GM12801 (cell line): ENCODE data around the gene TMTC2.

Experiments used
- TF ChIP-seq, protein P1 (sequence below): IDR thresholded peaks from one replicate; pipeline ENCODE4 v1.5.1; 2011; ENCODE audit warnings: control low read depth; ENCODE audit not compliant: insufficient read length; ENCODE audit errors: extremely low read depth

The TMTC2 gene

DNA sequence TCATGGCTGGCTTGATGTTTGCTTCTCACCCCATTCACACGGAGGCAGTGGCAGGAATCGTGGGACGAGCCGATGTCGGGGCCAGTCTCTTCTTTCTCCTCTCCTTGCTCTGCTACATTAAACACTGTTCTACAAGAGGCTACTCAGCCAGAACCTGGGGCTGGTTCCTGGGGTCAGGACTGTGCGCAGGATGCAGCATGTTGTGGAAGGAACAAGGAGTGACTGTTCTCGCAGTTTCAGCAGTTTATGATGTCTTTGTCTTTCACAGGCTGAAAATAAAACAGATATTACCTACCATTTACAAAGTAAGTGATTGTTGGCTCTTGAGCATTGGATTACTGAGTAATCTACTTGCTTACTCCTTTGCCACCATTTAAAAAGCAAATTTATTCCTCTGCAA, 170.6 kb downstream of the TMTC2 start:
- TF ChIP-seq, protein P1, sequence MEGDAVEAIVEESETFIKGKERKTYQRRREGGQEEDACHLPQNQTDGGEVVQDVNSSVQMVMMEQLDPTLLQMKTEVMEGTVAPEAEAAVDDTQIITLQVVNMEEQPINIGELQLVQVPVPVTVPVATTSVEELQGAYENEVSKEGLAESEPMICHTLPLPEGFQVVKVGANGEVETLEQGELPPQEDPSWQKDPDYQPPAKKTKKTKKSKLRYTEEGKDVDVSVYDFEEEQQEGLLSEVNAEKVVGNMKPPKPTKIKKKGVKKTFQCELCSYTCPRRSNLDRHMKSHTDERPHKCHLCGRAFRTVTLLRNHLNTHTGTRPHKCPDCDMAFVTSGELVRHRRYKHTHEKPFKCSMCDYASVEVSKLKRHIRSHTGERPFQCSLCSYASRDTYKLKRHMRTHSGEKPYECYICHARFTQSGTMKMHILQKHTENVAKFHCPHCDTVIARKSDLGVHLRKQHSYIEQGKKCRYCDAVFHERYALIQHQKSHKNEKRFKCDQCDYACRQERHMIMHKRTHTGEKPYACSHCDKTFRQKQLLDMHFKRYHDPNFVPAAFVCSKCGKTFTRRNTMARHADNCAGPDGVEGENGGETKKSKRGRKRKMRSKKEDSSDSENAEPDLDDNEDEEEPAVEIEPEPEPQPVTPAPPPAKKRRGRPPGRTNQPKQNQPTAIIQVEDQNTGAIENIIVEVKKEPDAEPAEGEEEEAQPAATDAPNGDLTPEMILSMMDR: no peak

GRCh38 chr12:82857911-82858533, 171.3 kb downstream of the TMTC2 start:
- TF ChIP-seq, protein P1: no peak

DNA sequence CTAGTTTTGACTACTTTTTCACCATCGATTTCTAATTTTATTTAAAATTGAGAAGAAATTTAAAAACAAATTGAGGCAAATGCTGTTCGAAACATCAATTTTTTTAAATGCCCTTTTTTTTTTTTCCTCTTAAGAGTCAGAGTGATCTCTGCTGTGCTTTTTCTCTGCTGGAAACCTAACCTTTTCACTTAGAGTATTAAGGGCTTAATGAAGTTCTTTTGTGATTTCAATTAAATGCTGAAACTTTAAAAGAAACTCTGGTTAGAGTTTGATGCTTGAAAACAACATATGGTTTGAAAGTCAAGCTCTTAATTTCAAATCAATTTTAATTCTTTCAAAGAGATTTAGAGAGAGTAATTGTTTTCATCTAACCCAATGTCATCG, 171.8 kb downstream of the TMTC2 start:
- TF ChIP-seq, protein P1: no peak

GRCh38 chr12:82862069-82862841, 175.5 kb downstream of the TMTC2 start:
- TF ChIP-seq, protein P1: no peak

- TF ChIP-seq, protein P1: no peak
Measured at GRCh38 chr12:82862876-82863649, 176.4 kb downstream of the TMTC2 start.

- TF ChIP-seq, protein P1: no peak
Measured at GRCh38 chr12:82866227-82866775, 179.6 kb downstream of the TMTC2 start.

GRCh38 chr12:82866946-82867345, 180.2 kb downstream of the TMTC2 start:
- TF ChIP-seq, protein P1: no peak
